HG03097 (cell line): ENCODE results near the gene PPIB.
A peak's percentile ranks its signal among the peaks of the same experiment; 100 is the strongest.

Experiments used
- ATAC-seq: cut with Tn5 transposase; IDR thresholded peaks from one replicate; pipeline ENCODE4 v1.9.1; 2021; ENCODE audit not compliant: unreplicated experiment, low FRiP score

PPIB gene

DNA sequence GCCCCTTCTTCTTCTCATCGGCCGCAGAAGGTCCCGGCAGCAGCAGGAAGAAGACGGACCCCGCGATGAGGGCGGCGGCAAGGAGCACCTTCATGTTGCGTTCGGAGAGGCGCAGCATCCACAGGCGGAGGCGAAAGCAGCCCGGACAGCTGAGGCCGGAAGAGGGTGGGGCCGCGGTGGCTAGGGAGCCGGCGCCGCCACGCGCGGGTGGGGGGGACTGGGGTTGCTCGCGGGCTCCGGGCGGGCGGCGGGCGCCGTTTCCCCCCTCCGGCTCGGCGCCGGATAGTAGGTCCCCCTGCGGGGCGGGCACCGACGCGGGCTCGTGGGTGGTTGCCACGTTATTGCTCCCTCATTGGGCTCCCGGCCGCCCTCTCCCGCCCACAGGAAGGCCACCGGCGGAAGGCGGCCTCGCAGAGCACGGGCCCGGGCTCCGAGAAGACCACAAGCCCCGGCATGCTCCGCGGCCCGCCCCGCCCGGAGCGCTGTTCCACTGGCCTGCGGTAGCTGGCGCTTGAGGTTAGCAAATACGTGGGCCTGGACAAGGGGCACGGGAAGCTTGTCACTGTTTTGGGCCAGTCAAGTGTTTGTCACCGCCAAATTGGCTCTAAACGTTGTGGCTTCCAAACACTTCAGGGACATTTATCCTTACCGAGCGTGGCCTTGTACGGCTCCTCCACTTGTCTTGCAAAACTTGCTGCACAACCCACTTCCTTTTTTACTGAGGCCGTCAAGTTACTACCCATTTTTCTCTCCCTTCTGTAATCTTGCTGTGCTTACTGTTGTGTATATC is at the start of gene PPIB:
PPIB (minus strand) TSS at position 154 of the 790 bp plus-strand sequence; CDS start at position 118, 36 bp downstream.
- peak; percentile 88 for ATAC-seq

- ATAC-seq = no peak
These were observed 48.9 kb upstream of the PPIB start for GRCh38 chr15:64211696-64212095.

- ATAC-seq = no peak
These were observed 47.5 kb upstream of the PPIB start for GRCh38 chr15:64210371-64210770.

- no peak for ATAC-seq
These were observed 47.0 kb upstream of the PPIB start for GRCh38 chr15:64209680-64210334.

GRCh38 chr15:64205202-64205601 is 42.4 kb upstream of the PPIB start:
- no peak for ATAC-seq

- ATAC-seq = no peak
These were observed 34.6 kb upstream of the PPIB start for GRCh38 chr15:64197425-64197824.

- no peak for ATAC-seq
These were observed 31.1 kb upstream of the PPIB start for GRCh38 chr15:64193971-64194370.

- ATAC-seq = no peak
These were observed 29.4 kb upstream of the PPIB start for GRCh38 chr15:64191971-64192830.

GRCh38 chr15:64187396-64188191 is 24.8 kb upstream of the PPIB start:
- no peak for ATAC-seq

DNA sequence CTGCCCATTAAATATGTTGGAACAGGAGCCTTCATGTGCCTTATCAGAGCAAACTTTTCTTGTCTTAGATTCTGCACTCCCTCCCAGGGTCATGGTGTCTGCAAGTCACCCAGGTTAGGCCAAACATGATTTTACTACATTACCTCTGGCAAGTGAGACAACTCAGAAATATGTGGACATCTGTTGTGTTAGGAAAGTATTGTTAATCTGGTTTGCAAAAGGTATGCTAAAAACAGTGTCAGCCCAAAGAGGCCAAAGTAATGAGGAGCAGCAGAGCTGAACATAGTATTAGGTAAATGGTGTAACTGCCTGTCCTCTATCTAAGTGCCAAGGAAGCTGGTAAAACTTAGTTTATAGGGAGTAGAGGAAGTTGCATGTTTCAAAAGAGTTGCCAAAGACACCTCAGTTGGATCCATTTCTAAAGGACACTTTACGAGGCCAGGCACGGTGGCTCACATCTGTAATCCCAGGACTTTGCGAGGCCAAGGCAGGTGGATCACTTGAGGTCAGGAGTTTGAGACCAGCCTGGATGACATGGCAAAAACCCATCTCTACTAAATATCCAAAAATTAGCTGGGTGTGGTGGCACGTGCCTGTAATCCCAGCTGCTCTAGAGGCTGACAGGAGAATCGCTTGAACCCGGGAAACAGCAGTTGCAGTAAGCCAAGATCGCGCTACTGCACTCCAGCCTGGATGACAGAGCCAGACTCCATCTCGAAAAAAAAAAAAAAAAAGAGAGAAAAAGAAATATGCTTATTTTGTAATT is 22.5 kb upstream of the PPIB start:
- ATAC-seq = no peak

DNA sequence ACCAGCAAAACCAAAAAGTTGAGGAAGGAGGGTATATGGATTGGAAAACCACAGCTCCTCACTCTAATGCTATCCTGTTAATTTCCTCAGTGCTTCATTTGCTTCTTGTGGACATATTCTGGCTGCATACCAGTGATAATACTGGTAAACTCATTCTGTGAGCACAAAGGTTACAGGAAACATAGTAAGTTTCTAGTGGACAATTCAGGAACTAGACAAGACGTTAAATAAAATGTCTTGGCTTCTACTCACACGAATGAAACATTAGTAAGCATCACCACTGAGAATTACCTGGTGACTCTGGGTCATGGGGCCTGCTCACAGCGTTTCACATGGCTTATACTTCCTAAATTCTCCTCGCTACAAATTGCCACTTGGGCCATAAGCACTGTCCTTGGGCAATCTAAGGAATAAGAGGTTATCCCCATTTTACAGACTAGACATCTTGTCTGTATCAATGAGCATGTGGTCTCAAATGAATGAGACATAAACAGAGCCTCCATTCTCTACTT is 20.1 kb upstream of the PPIB start:
- no peak for ATAC-seq

DNA sequence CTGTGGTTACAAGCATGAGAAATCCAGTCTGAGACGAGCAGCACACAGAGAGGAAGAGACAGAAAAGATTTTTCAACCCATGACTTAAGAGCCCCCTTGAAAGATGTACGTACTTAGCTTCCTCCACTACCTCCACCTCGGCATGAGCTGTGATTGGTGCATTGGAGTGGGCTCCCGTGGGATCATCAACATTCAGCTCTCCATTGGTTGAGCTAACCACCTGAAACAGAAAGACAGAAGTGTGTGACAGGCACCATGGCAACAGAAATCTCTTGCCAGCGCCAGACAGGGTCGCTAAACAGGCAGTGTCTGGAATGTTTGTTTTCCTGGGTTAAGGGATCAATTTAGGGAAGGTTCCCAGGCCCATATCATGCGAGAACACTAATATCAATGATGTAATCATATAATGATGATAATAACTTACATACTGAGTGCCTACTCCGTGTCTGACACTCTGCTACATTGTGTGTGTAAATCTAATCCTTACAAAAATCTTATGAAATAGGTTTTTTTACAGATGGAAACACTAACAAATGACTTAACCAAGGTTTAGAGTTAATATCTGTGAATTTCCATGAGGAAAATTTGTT is 17.5 kb upstream of the PPIB start:
- ATAC-seq = no peak

DNA sequence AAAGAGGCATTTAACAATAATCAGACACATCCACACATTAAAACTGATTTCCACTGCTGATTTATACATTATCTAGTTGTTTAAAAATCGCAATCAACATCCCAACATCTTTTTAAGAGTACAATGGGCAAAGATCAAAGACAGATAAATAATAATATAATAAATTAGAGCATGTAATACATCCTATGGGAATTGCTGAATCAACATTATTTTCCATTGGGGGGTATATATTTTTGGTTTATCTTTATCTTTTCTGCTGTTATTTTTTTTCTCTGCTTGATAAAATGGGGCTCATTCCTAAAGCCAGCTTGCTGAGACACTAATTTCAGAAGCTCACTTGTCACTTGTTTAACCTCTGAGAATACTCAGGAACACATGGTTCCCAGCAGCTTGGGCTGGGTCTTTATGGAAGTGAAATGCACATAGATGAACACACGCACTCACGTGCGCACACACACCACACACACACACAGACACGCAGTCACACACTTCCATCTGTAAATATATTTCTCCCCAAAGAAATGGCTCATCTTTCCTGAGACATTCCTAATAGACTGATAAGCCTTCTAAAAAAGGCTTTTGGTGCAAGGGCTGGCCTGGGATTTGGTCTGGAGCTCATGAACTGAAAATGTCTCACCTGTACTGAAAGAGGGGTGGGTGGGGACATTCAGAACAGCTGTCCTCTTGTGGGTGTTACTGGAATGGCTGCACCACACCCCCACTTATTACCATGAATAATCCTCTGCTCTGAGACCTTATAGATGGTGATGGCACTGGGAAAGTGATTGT is 3.5 kb upstream of the PPIB start:
- ATAC-seq = no peak

- no peak for ATAC-seq
These were observed 1.6 kb upstream of the PPIB start for GRCh38 chr15:64164436-64164835.

- ATAC-seq = peak; percentile 1
These were observed 989 bp upstream of the PPIB start for GRCh38 chr15:64163659-64164362.

DNA sequence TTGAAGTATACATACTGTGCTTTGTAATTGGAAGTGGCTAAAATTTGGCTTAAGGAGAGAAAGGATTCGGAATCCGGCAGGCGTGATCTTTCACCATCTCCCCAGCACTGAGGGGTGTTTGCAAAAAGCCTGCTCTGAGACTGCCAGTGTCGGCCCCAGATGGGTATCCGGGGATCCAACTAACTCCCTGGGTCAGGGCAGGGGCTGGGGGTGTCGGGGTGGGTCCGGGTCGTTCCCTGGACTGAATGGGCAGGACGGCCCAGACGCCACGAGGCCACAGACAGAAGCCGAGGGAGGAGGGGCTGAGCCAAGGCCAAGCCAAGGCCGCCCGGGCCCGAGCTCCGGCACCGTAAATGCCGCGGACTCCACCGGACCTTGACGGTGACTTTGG is 349 bp downstream of the PPIB start:
- no peak for ATAC-seq

DNA sequence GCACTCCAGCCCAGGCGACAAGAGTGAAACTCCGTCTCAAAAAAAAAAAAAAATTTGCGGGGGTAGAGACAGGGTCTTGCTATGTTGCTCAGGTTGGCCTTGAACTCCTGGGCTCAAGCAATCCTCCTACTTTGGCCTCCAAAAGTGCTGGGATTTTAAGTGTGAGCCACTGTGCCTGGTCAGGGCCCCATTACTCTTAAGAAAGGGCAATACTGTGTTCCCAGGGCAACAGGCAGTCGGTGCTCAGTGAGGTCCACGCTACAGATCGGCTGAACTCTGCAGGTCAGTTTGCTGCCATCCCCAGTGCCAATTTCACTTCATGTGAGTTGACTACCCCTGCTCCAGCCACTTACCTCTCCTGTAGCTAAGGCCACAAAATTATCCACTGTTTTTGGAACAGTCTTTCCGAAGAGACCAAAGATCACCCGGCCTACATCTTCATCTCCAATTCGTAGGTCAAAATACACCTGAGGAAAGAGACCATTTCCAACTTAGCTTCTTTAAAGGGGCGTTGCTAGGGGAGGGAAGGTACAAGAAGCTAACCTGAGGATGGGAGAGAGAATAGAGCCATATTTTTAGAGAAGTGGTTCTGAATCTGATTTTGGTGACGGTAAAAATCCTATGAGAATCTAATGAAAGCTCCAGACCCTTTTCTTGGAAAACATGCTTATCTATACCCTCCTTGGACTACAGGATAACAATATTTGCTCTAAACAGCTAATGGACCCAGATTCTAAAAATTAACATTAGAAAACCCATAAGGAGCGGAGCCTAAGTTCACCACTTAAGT is 939 bp downstream of the PPIB start:
- ATAC-seq = no peak
